Lower leg skin (tissue), 4 donors: ENCODE measurements around the gene RBM4B. TPM values are rescaled to one million over a fixed set of nuclear protein-coding genes. Genes with fewer than 3 reads are reported as not detected.

Experiments used
- DNase-seq, 2 donors: peaks; one replicate each; pipeline ENCODE4 v3.0.0-alpha.2; 2019; ENCODE audit warnings: low spot score in 2 of 2
- H3K4me3 ChIP-seq: fragments of 200-600 bp; sonication (generic); 2 replicates; pipeline ENCODE4 v1.5.1; 2017; ENCODE audit warnings: mild to moderate bottlenecking, low read depth; ENCODE audit not compliant: poor library complexity, severe bottlenecking
- POLR2A ChIP-seq, 2 donors: fragments of 450-650 bp; IDR thresholded peaks; one replicate each; pipeline ENCODE4 v1.6.1; 2016 to 2017; ENCODE audit warnings: antibody characterized with exemption in 2 of 2, mild to moderate bottlenecking in 1 of 2, moderate library complexity in 1 of 2
- WGBS, 2 donors: methylation state at CpG; one replicate each; pipeline ENCODE4 v1.1.5; 2018; 5-methylcytosine and 5-hydroxymethylcytosine counted together
- intact Hi-C: fragments of 100-400 bp; cut with DNase I; formaldehyde crosslinking; loops from one replicate; pipeline ENCODE4 v1.15.0; 2023; ENCODE audit warnings: low total_unique reads
- total RNA-seq, 4 donors: library from RNA; depleted of rRNA; stranded (reverse); fragments of >200 nt; gene quantifications; one replicate each; pipeline ENCODE4 v1.1.0, GENCODE V29; 2016
- TF ChIP-seq, protein P1 (sequence below), 3 donors: fragments of 450-650 bp; IDR thresholded peaks; one replicate each; pipeline ENCODE4 v1.5.1; 2016; ENCODE audit warnings: antibody characterized with exemption in 3 of 3, mild to moderate bottlenecking in 3 of 3, moderate library complexity in 2 of 3

Gene RBM4B
- total RNA-seq, 4 donors from 2014 or later: 8.6 to 18.0 (median 12.2) TPM

DNA sequence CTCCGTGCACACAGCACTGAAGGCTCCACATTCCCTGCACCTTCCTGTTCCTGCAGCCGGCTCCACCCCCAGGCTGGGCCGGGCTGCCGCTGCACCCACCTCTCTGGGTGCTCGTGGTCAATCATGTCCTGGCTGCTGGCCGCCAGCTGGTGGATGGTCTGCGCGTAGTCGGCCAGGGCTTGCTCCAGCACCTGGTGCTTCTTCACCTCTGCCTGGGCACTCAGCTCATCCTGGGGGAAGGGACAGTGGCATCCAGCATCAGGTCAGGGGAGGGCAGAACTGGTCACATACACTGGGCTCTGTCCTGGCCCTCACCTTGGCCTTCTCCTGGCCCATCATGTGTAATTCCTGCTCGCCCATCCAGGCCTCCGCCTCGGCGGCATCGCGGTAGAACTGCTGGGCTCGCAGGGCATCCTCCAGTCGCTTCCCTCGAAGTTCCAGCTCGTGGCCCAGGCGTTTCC, 15.2 kb upstream of the RBM4B start:
- 87 to 92% methylated on average over 20 of the region's 20 CpGs for WGBS, 2 donors

DNA sequence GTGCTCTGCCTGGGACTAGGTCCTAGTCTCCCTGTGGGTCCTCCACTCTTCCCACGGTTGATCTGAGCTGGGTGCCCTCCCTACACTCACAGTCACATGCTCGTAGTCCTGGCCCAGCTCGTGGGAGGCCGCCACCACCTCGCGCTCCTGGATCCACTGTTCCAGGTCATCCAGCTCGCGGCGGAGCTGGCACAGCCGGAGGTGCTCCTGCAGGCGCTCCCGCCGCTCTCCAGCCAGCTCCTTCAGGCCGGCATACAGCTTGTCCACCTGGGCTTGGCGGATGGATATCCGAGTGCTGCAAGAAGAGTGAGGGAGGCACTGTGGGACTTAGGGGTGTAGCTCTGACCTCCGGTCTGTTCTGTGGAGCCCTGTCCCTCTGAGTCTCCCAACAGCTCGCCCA, 14.8 kb upstream of the RBM4B start:
- no peak for DNase-seq
- intact Hi-C loops: loop anchor here (5.0 kb wide), 1 partner anchor 145 kb away; no protein-coding TSS in a partner anchor
- 91 to 93% methylated on average over 18 of the region's 18 CpGs for WGBS, 2 donors
- TF ChIP-seq POLR2A (IDR thresholded peaks at IDR 0.05): no peak
- TF ChIP-seq, protein P1, sequence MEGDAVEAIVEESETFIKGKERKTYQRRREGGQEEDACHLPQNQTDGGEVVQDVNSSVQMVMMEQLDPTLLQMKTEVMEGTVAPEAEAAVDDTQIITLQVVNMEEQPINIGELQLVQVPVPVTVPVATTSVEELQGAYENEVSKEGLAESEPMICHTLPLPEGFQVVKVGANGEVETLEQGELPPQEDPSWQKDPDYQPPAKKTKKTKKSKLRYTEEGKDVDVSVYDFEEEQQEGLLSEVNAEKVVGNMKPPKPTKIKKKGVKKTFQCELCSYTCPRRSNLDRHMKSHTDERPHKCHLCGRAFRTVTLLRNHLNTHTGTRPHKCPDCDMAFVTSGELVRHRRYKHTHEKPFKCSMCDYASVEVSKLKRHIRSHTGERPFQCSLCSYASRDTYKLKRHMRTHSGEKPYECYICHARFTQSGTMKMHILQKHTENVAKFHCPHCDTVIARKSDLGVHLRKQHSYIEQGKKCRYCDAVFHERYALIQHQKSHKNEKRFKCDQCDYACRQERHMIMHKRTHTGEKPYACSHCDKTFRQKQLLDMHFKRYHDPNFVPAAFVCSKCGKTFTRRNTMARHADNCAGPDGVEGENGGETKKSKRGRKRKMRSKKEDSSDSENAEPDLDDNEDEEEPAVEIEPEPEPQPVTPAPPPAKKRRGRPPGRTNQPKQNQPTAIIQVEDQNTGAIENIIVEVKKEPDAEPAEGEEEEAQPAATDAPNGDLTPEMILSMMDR (IDR thresholded peaks at IDR 0.05): no peak
- no peak overlapping the region for H3K4me3 ChIP-seq

More for the DNA sequence above, 15.2 kb upstream of the RBM4B start:
- no peak overlapping the region for H3K4me3 ChIP-seq
- no peak for DNase-seq
- intact Hi-C loops: loop anchor here (5.0 kb wide), 1 partner anchor 144 kb away; no protein-coding TSS in a partner anchor
- TF ChIP-seq, protein P1 (IDR thresholded peaks at IDR 0.05): no peak
- TF ChIP-seq POLR2A (IDR thresholded peaks at IDR 0.05): no peak

DNA sequence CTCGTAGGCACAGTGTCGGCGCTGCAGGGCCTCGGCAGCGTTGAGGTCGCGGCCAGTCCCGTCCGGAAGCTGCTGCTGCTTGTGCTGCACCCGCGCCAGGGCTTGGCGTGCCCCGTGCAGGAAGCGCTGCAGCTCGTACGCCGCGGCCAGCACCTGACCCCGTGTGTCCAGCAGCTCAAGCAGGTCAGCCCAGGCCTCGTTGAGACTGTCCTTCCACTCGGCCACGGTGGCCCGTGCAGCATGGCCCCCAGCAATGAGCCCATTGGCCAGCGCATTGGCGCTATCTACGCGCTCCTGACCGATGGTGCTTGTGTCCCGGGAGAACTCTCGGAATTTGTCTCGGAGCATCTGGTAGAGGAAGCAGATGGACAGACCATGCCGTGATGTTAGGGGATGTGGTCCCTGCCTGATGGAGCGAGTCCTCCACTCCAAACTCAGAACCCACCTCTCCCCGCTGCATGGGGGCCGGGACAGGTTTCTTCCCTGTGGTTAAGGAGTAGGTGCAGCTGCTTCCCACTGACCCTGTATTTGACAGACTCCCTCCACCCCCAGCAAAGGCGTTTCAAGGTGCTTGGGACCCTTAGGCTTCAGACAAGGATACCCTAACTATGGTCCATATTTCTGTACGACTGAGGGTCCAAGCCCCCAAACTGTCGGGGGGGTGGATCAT, 13.8 kb upstream of the RBM4B start:
- TF ChIP-seq, protein P1 (IDR thresholded peaks at IDR 0.05): no peak
- no peak for TF ChIP-seq POLR2A (IDR thresholded peaks at IDR 0.05)
- no peak for DNase-seq
- WGBS, 2 donors: 91 to 96% methylated on average over 23 to 30 of the region's 38 CpGs
- H3K4me3 ChIP-seq: no peak overlapping the region
- intact Hi-C loops: loop anchor here (5.0 kb wide), 1 partner anchor 146 kb away; no protein-coding TSS in a partner anchor

DNA sequence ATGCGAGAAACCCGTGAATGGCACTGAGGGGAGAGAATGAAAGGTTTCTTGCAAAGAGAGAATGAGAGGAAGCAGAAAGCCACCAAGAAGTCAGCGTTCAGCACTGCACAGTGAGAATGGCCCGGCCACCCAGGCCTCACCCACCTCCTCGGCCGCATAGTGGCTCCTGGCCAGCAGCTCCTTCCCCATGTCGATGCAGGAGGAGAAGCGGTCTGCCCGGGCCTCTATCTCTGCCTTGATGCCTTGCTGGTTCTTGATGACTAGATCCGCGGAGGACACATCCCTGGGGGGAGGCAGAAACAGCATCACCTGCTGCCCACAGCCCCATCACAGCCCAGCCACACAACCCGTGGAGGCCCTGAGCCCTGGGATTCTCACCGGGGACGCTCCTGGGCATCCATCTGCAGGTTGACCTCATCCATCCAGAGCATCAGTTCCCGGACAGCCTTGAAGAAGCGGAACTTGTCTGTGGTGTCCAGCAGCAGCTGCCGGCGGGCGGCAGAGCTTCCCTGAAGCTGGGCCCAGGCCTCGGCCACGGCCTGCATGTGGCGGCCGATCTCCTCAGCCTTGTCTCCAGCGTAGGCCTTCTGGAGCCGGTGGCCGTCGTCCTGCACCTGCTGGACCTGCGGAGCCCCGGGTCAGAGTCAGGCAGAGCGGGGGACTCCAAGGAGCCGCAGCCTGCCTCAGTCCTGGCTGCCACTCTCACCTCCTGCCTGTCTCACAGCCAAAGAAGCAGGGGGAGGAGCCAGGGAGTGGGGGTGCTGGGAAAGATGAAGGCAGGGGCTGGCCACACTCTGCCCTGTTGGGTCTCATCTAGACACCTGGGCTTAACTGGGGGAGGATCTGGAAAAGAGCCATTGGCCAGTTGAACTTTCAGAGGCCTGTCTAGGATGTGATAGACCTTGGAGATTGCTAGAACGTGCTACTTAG, 12.2 kb upstream of the RBM4B start:
- no peak for DNase-seq
- intact Hi-C loops: loop anchor here (5.0 kb wide), 1 partner anchor 147 kb away; no protein-coding TSS in a partner anchor
- no peak for TF ChIP-seq POLR2A (IDR thresholded peaks at IDR 0.05)
- TF ChIP-seq, protein P1 (IDR thresholded peaks at IDR 0.05): no peak
- WGBS, 2 donors: 91 to 93% methylated on average over 26 to 32 of the region's 32 CpGs
- no peak overlapping the region for H3K4me3 ChIP-seq

DNA sequence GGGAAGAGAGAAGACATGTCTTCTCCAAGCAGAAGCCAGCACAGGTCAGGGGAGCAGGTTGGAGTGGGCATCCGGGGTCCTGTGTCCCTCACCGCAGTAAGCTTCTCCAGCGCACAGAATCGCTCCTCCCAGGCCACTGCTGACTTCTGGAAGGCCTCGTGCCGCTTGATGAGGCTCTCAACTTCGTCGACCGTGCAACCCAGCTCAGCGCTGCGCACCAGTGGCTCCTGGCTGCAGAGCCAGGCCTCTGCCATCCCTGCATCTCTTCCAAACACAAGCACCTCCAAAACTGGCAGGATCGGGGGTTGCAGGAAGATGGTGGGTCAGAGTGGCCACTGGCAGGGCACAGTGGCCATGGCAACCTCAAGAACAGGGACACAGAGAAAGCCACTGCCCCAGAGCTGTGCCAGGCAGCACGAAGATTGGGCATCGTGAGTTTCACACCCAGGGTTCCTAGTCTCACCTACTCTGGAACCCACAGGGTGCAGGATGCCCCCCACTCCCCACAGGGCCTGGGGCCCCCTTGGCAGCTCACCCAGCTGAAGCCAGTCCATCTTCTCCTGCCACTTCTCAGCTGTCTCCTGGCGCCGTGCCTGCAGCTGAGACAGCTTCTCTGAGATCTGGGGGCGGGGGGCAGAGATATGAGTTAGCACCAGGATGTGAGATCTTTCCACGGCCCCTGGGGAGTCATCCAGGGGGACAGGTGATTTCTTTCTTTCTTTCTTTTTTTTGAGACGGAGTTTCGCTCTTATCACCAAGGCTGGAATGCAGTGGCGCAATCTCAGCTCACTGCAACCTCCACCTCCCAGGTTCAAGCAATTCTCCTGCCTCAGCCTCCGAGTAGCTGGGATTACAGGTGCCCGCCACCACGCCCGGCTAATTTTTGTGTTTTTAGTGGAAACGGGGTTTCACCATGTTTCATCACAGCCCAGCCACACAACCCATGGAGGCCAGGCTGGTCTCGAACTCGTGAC, 11.2 kb upstream of the RBM4B start:
- H3K4me3 ChIP-seq: no peak overlapping the region
- DNase-seq: no peak
- TF ChIP-seq POLR2A (IDR thresholded peaks at IDR 0.05): no peak
- TF ChIP-seq, protein P1 (IDR thresholded peaks at IDR 0.05): no peak
- intact Hi-C loops: no loop called here
- WGBS, 2 donors: 86 to 88% methylated on average over 28 of the region's 28 CpGs
